Measurements from ENCODE around the gene HAUS7. TPM values are rescaled to one million over a fixed set of nuclear protein-coding genes. Genes with fewer than 3 reads are reported as not detected.

The HAUS7 gene
- polyA plus RNA-seq, 1 donor from 2014 or later = 27.7 TPM

DNA sequence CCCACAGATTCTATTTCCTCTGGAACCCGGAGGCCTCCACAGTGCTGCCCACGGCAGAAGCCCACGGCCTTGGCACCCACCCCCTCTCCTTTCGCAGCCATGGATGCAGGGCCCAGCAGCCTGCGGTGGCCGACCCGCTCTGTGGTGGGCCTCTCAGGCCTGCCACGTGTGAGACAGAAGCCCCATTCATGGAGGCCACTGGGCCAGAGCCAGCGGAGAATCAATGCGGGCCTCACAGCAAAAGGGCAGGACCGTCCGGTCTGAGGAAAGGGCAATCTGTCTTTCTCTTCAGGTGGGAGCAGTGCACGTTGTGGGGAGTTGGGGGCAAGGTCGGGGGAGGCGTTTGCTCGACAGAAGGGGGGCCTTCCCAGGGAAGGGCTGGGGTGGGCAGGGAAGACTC lies 8.4 kb upstream of the HAUS7 start:
- no peaks in the 10 kb centered on the region for H3F3A ChIP-seq (ENCODE audit: insufficient read depth, low read length, poor library complexity, severe bottlenecking)
- no peak overlapping the region for H2AFZ ChIP-seq (ENCODE audit: low read depth, low read length)
- no peak for TF ChIP-seq EP300 (conservative IDR thresholded peaks at IDR 0.05; ENCODE audit: poor library complexity, severe bottlenecking)
- TF ChIP-seq, protein P1, sequence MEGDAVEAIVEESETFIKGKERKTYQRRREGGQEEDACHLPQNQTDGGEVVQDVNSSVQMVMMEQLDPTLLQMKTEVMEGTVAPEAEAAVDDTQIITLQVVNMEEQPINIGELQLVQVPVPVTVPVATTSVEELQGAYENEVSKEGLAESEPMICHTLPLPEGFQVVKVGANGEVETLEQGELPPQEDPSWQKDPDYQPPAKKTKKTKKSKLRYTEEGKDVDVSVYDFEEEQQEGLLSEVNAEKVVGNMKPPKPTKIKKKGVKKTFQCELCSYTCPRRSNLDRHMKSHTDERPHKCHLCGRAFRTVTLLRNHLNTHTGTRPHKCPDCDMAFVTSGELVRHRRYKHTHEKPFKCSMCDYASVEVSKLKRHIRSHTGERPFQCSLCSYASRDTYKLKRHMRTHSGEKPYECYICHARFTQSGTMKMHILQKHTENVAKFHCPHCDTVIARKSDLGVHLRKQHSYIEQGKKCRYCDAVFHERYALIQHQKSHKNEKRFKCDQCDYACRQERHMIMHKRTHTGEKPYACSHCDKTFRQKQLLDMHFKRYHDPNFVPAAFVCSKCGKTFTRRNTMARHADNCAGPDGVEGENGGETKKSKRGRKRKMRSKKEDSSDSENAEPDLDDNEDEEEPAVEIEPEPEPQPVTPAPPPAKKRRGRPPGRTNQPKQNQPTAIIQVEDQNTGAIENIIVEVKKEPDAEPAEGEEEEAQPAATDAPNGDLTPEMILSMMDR (IDR thresholded peaks at IDR 0.05; ENCODE audit: poor library complexity, severe bottlenecking) = no peak
- no peak for TF ChIP-seq REST (IDR thresholded peaks at IDR 0.05; ENCODE audit: borderline replicate concordance)
- TF ChIP-seq SMC3 (conservative IDR thresholded peaks at IDR 0.05; ENCODE audit: poor library complexity) = no peak
- TF ChIP-seq EZH2 (IDR thresholded peaks at IDR 0.05; ENCODE audit: borderline replicate concordance, insufficient read depth, low read length, poor library complexity, severe bottlenecking) = no peak
- TF ChIP-seq POLR2AphosphoS5 (IDR thresholded peaks at IDR 0.05) = no peak
- TF ChIP-seq MXI1 (conservative IDR thresholded peaks at IDR 0.05; ENCODE audit: poor library complexity, severe bottlenecking) = no peak
- TF ChIP-seq RAD21 (conservative IDR thresholded peaks at IDR 0.05) = no peak
- TF ChIP-seq TAF1 (IDR thresholded peaks at IDR 0.05; ENCODE audit: low read depth) = no peak
- H3K4me3 ChIP-seq (ENCODE audit: low read length) = no peak overlapping the region
- H3K9me3 ChIP-seq (ENCODE audit: low read length) = no peaks in the 10 kb centered on the region
- H3K36me3 ChIP-seq (ENCODE audit: insufficient read depth, low read length) = no peaks in the 10 kb centered on the region
- H4K20me1 ChIP-seq (ENCODE audit: insufficient read depth) = no peaks in the 10 kb centered on the region
- no peak overlapping the region for H3K27ac ChIP-seq (ENCODE audit: low read length)
- no peaks in the 10 kb centered on the region for H3K79me2 ChIP-seq (replicated peaks; ENCODE audit: insufficient read depth, low read length)
- no peak overlapping the region for H3K4me2 ChIP-seq (ENCODE audit: low read length)
- no peak overlapping the region for H3K9ac ChIP-seq (ENCODE audit: low read length)
- no peaks in the 10 kb centered on the region for H3K9me2 ChIP-seq (ENCODE audit: insufficient read depth, low read length)
- peaks cover 5% of the 10 kb centered on the region for H3K27me3 ChIP-seq (ENCODE audit: insufficient read depth, low read depth, low read length)

GRCh38 chrX:153477901-153478300 lies 7.5 kb upstream of the HAUS7 start:
- Histone ChIP-seq H3K9me2 (ENCODE audit: insufficient read depth, low read length) (no peaks in the 10 kb centered on the region), H3K9me3 (ENCODE audit: low read length) (no peaks in the 10 kb centered on the region), H3K27ac (ENCODE audit: low read length) (no peak overlapping the region), H4K20me1 (ENCODE audit: insufficient read depth) (no peaks in the 10 kb centered on the region), H3F3A (ENCODE audit: insufficient read depth, low read length, poor library complexity, severe bottlenecking) (no peaks in the 10 kb centered on the region), H3K9ac (ENCODE audit: low read length) (no peak overlapping the region), H3K4me2 (ENCODE audit: low read length) (no peak overlapping the region), H3K4me3 (ENCODE audit: low read length) (no peak overlapping the region), H3K79me2 (replicated peaks; ENCODE audit: insufficient read depth, low read length) (no peaks in the 10 kb centered on the region), H3K27me3 (ENCODE audit: insufficient read depth, low read depth, low read length) (peaks cover 5% of the 10 kb centered on the region), H2AFZ (ENCODE audit: low read depth, low read length) (no peak overlapping the region), H3K36me3 (ENCODE audit: insufficient read depth, low read length) (no peaks in the 10 kb centered on the region)
- TF ChIP-seq EZH2 (IDR thresholded peaks at IDR 0.05; ENCODE audit: borderline replicate concordance, insufficient read depth, low read length, poor library complexity, severe bottlenecking) = no peak
- TF ChIP-seq, protein P1 (IDR thresholded peaks at IDR 0.05; ENCODE audit: poor library complexity, severe bottlenecking) = no peak
- TF ChIP-seq MXI1 (conservative IDR thresholded peaks at IDR 0.05; ENCODE audit: poor library complexity, severe bottlenecking) = no peak
- no peak for TF ChIP-seq RAD21 (conservative IDR thresholded peaks at IDR 0.05)
- no peak for TF ChIP-seq REST (IDR thresholded peaks at IDR 0.05; ENCODE audit: borderline replicate concordance)
- no peak for TF ChIP-seq TAF1 (IDR thresholded peaks at IDR 0.05; ENCODE audit: low read depth)

Data from neural cell (in vitro differentiated cells).